HG03064 (cell line): ENCODE results near the gene BTBD18.

Source experiments
- ATAC-seq: cut with Tn5 transposase; IDR thresholded peaks from one replicate; pipeline ENCODE4 v1.9.1; 2021; ENCODE audit warnings: low read depth; ENCODE audit not compliant: unreplicated experiment

Gene BTBD18

DNA sequence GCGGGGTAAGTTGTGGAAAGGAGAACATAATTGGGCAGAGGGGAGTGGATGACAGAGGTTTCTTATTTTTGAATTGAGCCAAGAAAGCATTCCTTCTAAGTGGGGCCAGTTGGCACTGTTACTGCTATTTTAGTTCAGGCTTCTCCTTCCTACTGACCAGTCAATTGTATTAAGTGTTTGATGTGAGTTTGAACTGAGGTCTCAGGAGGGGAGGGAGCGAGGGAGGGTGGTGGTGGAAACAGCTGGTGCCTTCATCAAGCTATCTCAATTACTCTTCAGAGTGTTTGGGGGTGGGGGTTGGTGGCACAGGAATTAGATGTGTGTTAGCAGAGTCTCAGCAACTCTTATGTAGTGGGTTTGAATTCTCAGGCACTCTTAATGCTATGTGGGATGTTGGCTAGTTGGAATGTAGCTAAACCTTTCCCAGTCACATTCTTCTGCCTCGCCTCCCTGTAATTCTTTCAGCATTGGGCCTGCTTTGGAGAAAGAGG, 24.5 kb upstream of the BTBD18 start:
- ATAC-seq, result no peak

DNA sequence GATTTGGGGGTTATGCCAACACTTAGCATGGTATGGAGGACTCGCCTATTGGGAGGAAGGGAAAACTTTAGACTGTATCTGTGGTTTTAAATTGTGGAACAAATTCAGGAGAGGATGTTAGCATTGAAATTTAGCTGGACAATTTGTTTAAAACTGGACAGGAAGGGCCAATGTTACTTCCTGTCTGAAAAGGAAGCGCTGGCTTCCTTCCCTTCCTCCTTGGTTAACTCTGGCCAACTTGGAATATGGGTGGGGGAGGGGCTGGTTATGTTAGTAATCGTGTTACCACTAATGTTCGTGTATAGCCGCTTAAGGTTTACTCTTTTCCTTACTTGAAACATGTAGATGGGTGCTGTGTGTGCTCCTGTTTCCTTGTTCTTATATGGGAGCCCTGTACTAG, 23.9 kb upstream of the BTBD18 start:
- ATAC-seq, result no peak

DNA sequence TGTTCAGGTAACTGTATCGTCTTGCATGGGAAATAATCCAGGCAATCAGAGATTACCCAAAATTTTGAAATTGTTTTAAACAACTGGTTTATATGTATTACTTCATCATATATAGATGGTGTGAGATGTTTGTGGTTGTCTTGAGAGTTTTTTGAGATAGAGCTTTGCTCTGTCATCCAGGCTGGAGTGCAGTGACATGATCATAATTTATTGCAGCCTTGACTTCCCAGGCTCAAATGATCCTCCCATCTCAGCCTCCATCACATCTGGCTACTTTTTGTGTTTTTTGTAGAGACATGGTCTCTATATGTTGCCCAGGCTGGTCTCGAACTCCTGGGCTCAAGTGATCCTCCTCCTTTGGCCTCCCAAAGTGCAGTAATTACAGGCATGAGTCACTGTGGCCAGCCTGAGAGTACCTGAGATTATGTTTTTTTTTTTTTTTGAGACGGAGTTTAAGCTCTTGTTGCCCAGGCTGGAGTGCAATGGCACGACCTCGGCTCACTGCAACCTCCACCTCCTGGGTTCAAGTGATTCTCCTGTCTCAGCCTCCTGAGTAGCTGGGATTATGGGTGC, 21.5 kb upstream of the BTBD18 start:
- no peak for ATAC-seq

GRCh38 chr11:57772562-57772961, 20.9 kb upstream of the BTBD18 start:
- ATAC-seq, result no peak

- ATAC-seq, result no peak
Measured at GRCh38 chr11:57771365-57771764, 19.7 kb upstream of the BTBD18 start.

GRCh38 chr11:57770793-57771192, 19.2 kb upstream of the BTBD18 start:
- no peak for ATAC-seq

DNA sequence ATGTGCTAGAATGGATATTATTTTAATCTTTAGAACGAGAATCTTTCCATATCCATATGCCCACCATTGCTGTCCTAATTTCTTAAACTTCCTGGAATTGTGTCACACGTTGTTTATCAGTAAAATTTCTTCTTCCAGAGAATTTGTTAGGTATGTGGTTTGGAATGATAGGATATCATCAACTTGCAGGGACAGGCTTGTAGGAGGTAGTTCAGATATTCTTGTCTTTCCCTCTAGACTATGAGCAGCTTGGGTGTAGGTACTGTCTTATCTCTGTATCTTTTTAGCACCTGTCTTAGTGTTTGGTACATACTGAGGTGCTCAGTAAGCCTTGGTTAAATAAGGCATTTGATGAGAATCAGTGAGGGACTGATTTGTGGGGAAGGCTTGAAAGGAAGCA, 13.4 kb upstream of the BTBD18 start:
- no peak for ATAC-seq

DNA sequence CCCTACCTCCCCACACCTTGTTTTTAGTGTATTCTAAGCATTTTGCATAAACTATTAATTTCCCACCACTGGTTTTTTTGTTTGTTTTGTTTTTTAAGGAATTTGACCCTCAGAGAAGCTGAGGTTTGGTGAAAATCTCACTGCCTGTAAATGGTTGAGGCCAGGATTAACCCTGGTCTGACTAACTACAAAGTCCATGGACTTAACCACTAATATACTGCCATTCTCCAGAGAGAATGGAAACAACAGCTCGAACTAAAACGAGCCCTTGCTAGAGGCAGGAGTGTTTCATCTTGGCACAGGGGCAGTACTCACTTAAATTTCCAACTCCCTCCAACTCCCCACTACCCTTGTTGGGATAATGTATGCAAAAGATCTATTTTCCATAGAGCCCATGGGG, 12.9 kb upstream of the BTBD18 start:
- no peak for ATAC-seq

GRCh38 chr11:57764021-57764420, 12.4 kb upstream of the BTBD18 start:
- ATAC-seq, result no peak

DNA sequence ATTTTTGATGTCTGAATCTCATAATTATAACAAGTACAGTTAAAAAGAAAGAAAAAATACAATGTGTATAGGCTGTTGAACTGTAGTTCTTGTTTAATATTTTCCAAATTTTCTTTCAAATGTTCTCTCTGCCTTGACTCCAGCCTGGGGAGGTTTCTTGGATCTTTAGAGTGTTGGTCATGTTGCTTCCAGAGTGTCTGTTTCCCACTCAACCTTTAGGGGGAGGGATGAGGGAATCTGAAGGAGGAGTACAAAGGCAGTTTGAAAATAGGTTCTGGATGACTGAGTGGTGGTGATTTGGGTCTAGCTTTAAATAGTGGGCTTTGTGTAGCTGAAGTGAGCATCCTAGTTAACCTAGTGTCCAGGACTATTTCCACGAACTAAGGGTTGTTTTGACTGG, 11.9 kb upstream of the BTBD18 start:
- ATAC-seq, result no peak

DNA sequence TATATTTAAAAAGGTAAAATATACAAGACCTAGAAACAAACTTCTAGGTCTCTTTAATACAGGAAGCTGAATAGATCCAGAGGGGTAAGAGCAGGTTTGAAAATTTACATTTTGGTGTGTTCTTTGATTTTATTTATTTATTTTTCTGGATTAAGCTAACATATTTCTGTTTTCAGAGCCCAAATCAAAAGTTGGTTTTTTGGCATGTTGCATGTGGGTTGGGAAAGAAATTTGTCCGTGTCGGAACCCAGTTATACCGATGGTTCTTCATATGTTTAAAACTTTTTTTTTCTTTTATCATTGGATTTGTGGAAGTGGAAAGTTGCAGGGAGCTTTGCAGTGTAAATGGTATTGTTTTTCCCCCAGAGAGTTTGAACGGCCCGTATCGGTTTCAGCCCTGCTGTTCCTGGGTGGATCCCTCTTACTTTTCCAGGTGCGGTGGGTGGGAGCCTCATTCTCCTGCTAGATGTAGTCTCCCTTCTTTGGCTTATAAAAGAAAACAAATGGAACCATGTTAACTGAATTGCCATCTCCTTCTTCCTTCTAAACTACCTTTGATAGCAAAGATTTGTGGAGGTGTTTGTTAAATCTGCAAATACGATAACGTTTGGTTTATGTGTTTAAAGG, 10.7 kb upstream of the BTBD18 start:
- no peak for ATAC-seq

DNA sequence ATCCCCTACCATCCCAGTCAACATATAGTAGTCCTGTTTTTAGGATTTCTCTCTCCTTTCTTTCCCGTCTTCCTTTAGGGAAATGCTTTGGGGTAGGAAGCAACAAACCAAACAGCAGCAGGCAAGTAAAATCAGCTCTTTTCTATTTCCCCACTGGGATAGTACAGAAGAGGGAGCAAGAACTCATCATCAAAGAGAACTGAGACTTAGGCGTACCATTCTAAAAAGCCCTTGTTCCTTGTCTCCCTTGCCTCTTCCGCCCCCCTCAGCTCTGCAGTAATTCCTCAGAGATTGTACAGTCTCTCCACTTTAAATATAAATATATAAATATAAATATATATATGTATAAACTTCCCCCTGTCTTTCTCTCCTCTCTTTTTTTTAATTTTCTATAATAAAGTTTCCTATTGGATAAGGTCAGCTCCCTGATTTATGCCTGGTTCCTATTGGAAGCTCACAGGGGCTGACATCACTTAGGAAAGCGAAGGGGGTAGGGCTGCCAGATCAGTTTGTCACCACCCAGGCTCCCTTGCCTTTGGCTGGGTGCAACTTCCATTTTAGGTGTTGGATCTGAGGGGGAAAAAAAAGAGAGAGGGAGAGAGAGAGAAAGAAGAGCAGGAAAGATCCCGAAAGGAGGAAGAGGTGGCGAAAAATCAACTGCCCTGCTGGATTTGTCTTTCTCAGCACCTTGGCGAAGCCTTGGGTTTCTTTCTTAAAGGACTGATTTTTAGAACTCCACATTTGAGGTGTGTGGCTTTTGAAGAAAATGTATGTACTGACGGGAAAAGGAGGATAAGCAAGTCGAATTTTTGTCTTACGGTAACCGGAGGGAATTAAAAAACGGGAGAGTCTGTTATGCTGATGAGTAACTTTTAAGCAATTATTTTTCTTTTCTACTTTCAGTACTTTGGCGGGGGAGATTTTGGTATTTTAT, 9.9 kb upstream of the BTBD18 start, which contains the start of gene CTNND1:
Gene CTNND1 (plus strand): TSS at position 502 of the 934 bp plus-strand sequence. CDS start 29,677 bp downstream, outside the sequence.
- peak; percentile 79 for ATAC-seq

GRCh38 chr11:57758174-57758573, 6.6 kb upstream of the BTBD18 start:
- ATAC-seq, result no peak

- no peak for ATAC-seq
Measured at GRCh38 chr11:57752954-57753353, 1.3 kb upstream of the BTBD18 start.

- ATAC-seq, result no peak
Measured at GRCh38 chr11:57751176-57751575, 443 bp downstream of the BTBD18 start.

- no peak for ATAC-seq
Measured at GRCh38 chr11:57746920-57747319, 4.7 kb downstream of the BTBD18 start.

DNA sequence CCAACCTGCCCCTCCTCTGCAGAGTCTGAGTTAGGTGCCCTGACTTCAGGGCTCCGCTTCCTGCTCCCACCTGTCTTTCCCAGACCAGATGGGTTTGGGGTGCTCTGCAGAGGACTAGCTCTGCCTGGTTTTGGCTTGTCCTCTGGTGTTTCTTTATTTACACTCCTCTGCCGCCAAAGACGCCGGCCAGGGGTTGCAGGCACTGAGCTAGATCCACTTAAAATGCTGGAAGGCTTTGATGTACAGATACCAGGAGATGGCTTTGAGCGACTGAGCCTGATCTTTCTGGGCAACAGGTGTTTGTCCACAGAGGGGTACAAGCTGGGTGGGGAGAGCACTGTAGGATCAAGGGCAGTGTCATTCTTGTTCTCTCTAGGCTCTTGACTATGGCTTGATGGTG, 6.4 kb downstream of the BTBD18 start:
- no peak for ATAC-seq

- no peak for ATAC-seq
Measured at GRCh38 chr11:57744357-57744756, 7.3 kb downstream of the BTBD18 start.

- ATAC-seq, result no peak
Measured at GRCh38 chr11:57742087-57742452, 9.5 kb downstream of the BTBD18 start.

DNA sequence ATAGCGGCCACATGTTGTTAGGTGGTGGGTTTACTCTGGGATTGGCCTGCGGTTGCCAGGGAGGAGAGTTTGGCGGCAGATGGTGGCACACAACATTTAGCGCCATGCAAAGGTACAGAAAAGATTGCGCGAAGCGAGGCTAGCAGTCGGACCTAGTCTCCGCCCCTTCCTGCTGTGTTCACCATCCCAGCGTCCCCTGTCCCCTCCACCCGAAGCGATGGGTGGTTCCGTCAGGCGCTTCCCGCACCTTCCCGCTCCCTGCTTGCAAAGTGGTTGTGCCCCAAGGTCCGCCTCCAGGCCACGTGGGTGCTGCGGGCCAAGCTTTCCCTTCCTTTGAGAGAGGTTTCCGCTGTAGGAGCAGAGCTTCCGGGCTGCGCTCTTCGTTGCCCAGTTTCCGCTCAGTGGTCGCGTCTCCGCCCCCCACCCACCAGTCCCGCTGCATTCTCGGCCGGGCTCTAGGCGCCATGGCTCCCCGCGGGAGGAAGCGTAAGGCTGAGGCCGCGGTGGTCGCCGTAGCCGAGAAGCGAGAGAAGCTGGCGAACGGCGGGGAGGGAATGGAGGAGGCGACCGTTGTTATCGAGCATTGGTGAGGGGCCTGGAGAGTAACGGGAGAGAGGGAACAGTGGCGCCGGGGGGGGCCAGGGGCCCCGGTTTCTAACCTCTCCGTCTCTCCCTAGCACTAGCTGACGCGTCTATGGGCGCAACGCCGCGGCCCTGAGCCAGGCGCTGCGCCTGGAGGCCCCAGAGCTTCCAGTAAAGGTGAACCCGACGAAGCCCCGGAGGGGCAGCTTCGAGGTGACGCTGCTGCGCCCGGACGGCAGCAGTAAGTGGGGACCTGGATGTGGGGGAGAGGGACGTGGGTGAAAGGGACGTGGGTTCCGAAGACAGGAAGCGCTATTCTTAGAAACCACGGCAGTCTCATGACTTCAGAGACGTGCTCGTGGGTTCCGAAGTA, 10.2 kb downstream of the BTBD18 start, which contains the start of gene SELENOH:
Gene SELENOH (plus strand): TSS at position 360 of the 955 bp plus-strand sequence. CDS start 105 bp downstream, at position 465.
- ATAC-seq, result peak; percentile 93
